Duodenal mucosa (tissue), 2 donors: ENCODE measurements around the gene ADCY3.
"Not testable (repeated sequence)": the region's sequence is repeated elsewhere in the genome, so short reads cannot be mapped to it uniquely, and the experiment has no call there.

ENCODE experiments used
- H3K27ac ChIP-seq: one replicate; pipeline ENCODE4 v1.7.0; 2013; ENCODE audit warnings: low read depth, low read length
- H3K27me3 ChIP-seq, 2 donors: one replicate each; pipeline ENCODE4 v1.7.0; 2013; ENCODE audit warnings: low read length in 2 of 2, control low read depth in 1 of 2; ENCODE audit not compliant: insufficient read depth in 2 of 2, control insufficient read depth in 1 of 2
- H3K36me3 ChIP-seq, 2 donors: one replicate each; pipeline ENCODE4 v1.7.0; 2013; ENCODE audit warnings: low read length in 2 of 2, control low read depth in 1 of 2; ENCODE audit not compliant: insufficient read depth in 2 of 2, control insufficient read depth in 1 of 2
- H3K4me1 ChIP-seq, 2 donors: one replicate each; pipeline ENCODE4 v1.7.0; 2013; ENCODE audit warnings: low read length in 2 of 2, control low read depth in 1 of 2; ENCODE audit not compliant: insufficient read depth in 2 of 2, control insufficient read depth in 1 of 2
- H3K4me3 ChIP-seq, 2 donors: one replicate each; pipeline ENCODE4 v1.7.0; 2013; ENCODE audit warnings: low read length in 2 of 2, low read depth in 1 of 2
- H3K9ac ChIP-seq, 2 donors: one replicate each; pipeline ENCODE4 v1.7.0; 2013; ENCODE audit warnings: low read length in 2 of 2, low read depth in 1 of 2
- H3K9me3 ChIP-seq, 2 donors: one replicate each; pipeline ENCODE4 v1.7.0; 2013; ENCODE audit warnings: low read length in 2 of 2, control low read depth in 1 of 2; ENCODE audit not compliant: control insufficient read depth in 1 of 2

Gene ADCY3

DNA sequence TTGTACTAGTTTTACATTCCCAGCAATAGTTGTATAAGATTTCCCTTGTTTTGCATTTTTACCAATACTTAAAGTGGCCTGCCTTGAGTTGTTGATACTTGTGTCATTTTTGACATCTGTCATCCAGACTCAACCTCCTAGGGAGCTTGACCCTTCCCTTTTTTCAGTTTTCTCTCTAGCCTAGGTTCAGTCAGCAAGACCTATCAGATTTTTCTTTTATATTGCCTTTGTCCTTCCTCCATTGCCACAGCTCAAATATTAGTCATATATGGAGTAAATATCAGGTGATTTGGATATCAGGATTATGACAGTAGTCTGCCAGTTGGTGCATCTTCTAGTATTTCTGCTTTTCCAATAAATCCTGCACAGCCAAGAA is 113.4 kb downstream of the ADCY3 start:
- peaks cover 0 to 9% of the 10 kb centered on the region in 2 donors for H3K36me3 ChIP-seq
- no peaks in the 10 kb centered on the region for H3K27me3 ChIP-seq
- H3K4me3 ChIP-seq, result no peak overlapping the region
- H3K9ac ChIP-seq, result no peak overlapping the region
- H3K9me3 ChIP-seq, result no peaks in the 10 kb centered on the region
- no peaks in the 10 kb centered on the region for H3K4me1 ChIP-seq
- H3K27ac ChIP-seq, result no peak overlapping the region

DNA sequence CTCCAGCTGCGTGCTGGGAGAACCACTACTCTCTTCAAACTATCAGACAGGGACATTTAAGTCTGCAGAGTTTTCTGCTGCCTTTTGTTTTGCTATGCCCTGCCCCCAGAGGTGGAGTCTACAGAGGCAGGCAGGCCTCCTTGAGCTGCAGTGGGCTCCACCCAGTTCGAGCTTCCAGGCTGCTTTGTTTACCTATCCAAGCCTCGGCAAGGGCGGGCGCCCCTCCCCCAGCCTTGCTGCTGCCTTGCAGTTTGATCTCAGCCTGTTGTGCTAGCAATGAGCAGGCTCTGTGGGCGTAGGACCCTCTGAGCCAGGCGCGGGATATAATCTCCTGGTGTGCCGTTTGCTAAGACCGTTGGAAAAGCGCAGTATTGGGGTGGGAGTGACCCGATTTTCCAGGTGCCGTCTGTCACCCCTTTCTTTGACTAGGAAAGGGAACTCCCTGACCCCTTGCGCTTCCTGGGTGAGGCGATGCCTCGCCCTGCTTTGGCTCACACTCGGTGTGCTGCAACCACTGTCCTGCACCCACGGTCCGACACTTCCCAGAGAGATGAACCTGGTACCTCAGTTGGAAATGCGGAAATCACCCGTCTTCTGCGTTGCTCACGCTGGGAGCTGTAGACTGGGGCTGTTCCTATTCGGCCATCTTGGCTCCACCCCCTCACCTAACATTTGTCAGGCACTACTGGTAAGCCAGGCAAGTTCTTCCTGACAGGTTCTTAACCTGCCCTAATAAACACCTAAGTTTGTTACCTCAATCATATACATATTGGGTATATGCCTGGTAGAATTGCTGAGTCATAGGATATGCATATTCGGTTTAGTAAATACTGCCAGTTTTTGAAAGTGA is 114.0 kb downstream of the ADCY3 start:
- not testable (repeated sequence) for H3K27me3 ChIP-seq, H3K27ac ChIP-seq, H3K36me3 ChIP-seq, H3K9me3 ChIP-seq, H3K4me3 ChIP-seq, H3K9ac ChIP-seq, H3K4me1 ChIP-seq

DNA sequence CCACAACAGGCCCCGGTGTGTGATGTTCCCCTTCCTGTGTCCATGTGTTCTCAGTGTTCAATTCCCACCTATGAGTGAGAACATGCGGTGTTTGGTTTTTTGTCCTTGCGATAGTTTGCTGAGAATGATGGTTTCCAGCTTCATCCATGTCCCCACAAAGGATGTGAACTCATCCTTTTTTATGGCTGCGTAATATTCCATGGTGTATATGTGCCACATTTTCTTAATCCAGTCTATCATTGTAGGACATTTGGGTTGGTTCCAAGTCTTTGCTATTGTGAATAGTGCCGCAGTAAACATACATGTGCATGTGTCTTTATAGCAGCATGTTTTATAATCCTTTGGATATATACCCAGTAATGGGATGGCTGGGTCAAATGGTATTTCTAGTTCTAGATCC is 119.5 kb downstream of the ADCY3 start:
- not testable (repeated sequence) for H3K9ac ChIP-seq, H3K27ac ChIP-seq, H3K36me3 ChIP-seq, H3K27me3 ChIP-seq, H3K4me3 ChIP-seq, H3K9me3 ChIP-seq, H3K4me1 ChIP-seq

DNA sequence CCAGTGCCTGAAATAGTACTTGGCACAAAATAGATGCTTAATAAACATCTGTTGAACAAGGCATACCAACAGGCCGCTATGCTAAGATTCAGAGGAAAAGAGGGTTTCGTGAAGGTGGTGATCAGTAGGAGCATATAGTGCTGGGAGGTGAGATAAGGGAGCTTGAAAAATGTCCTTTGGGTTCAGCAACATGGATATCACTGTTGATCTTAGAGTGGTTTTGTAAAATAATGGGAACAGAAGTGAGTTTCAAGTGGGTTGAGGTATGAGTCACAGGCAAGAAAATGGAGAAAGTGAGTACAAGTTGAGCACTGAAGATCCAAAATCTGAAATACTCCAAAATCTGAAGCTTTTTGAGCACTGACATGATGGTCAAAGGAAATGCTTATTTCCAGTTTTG is 122.4 kb downstream of the ADCY3 start:
- Histone ChIP-seq H3K27ac (no peak overlapping the region), H3K36me3 (peaks cover 3 to 5% of the 10 kb centered on the region in 2 donors), H3K4me1 (peaks cover 5 to 12% of the 10 kb centered on the region in 2 donors), H3K4me3 (no peak overlapping the region), H3K9me3 (no peaks in the 10 kb centered on the region), H3K9ac (no peak overlapping the region), H3K27me3 (no peaks in the 10 kb centered on the region)

DNA sequence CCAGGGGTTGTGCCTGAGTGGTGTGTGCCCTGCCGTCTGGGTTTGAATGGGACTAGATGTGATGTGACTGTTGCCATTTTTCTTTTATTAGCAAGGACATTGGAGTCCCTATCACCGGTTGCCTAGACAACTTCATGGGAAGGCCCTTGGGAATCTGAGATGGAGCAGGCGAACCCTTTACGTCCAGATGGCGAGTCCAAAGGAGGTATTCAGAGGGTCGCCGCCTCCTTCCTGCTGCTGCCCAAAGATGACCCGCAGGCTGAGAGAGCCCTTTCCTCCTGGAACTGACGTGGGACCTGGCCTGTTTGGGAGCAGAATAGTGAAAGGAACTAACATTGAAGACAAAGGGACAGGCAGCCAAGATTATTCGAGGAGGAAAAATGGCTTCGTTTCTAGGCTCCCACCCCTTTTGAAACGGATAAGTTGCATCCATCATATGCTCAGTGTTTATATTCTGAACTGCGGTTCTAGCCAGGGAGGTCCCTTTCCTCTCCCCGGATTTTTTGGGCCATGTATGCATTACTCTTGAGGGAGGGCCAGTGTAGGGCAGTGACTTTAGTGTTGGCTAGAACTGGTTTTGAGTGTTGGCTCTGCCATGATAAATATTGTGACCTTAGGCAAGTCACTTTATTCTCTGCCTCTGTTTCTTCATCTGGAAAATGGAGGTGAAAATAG is 126.1 kb downstream of the ADCY3 start:
- Histone ChIP-seq H3K9me3 (no peaks in the 10 kb centered on the region), H3K9ac (peak overlapping the region; percentile 70 to 94), H3K4me1 (peaks cover 16 to 17% of the 10 kb centered on the region in 2 donors), H3K27ac (no peak overlapping the region), H3K4me3 (peak overlapping the region; percentile 82 to 93), H3K27me3 (no peaks in the 10 kb centered on the region), H3K36me3 (peaks cover 4 to 5% of the 10 kb centered on the region in 2 donors)

DNA sequence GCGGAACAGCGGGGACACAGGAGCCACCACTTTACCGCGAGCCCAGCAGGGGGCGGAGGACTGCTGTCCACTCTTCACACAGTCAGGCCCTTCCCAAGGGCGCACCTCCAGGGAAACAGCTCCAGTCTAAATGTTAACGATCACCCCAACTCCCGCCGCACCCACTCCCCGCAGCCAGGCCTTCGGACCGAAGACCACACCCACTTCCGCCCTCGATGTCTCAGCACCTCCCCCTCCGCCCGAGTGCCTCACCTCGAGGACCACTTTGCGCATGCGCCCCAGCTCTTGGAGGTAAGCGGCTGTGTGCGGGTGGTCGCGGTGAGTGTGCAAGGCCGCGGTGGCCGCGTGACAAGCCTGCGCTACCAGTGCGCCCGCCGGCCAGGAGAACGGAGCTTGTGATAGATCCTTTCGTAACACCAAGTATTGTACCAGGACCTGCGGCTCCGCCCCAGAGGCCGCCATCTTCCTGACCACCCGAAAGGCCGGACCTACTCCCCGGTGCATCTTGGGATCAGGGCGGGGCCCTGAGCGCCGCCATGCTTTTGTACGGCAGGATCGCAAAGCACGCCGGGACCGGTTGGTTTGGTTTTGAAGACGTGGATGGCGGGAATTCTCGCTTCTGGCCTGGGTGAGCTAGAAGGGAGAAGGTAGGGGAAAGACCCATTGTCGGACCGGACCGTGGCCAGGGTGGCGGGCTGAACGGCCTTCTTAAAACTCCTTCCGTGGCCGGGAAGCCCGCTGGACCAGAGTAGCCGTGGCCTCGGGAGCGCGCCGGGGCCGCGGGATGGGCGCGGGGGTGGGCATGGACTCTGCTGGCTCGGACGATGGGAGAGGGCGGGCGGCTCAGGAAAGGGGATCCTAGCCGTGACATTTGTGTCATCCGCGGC is 126.9 kb downstream of the ADCY3 start, which contains the start of the genes CENPO and PTRHD1:
Gene CENPO (plus strand): TSS at position 552 of the 887 bp plus-strand sequence. CDS start 495 bp downstream, outside the sequence.
Gene PTRHD1 (minus strand): TSS at position 518 of the 887 bp plus-strand sequence. CDS start 14 bp downstream, at position 504.
- no peaks in the 10 kb centered on the region for H3K27me3 ChIP-seq
- peaks cover 16 to 17% of the 10 kb centered on the region in 2 donors for H3K4me1 ChIP-seq
- H3K4me3 ChIP-seq, result peak within 1 kb of the TSS; percentile 82 to 93
- H3K9ac ChIP-seq, result peak within 1 kb of the TSS; percentile 70 to 94
- no peaks in the 10 kb centered on the region for H3K9me3 ChIP-seq
- peak within 1 kb of the TSS; percentile 99 for H3K27ac ChIP-seq
- H3K36me3 ChIP-seq, result peaks cover 4 to 5% of the 10 kb centered on the region in 2 donors

DNA sequence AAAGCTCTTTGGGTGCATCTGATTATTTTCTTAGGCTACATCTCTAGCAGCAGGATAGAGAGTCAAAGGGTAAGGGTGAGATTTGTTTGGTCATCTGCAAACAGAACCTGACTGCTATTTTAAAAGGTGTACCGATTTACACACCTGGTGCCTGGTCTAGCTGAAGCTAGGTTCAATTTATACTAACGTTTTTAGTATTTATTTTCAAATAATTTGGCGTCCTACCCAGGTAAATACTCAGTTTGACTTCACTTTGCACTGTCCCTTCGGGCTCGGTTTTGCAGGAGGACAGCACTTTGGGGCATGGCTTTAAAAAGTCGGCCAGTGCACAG is 127.5 kb downstream of the ADCY3 start:
- Histone ChIP-seq H3K4me3 (peak overlapping the region; percentile 82 to 93), H3K9me3 (no peaks in the 10 kb centered on the region), H3K36me3 (peaks cover 4 to 5% of the 10 kb centered on the region in 2 donors), H3K9ac (peak overlapping the region; percentile 70 to 94), H3K4me1 (peaks cover 16 to 17% of the 10 kb centered on the region in 2 donors), H3K27me3 (no peaks in the 10 kb centered on the region), H3K27ac (peak overlapping the region; percentile 99)

DNA sequence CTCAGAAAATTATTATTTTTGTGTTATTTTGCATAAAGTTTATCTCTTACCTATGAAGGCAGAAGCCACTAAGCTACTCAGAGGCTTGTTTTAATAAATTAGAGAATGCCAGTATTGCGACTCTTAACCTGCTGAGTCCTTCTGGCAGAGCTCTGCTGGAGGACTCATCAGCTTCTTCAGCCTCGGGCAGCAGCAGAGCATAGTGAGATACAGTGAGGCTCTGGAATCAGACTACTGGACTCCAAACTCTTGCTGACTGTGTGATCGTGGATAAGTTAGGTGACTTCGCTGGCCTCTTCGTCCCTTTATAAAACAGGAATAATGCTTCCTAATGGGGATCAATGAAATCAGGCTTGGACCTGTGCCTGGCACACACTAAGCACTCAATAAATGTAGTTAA is 128.6 kb downstream of the ADCY3 start:
- Histone ChIP-seq H3K36me3 (peaks cover 0 to 4% of the 10 kb centered on the region in 2 donors), H3K27ac (no peak overlapping the region)

DNA sequence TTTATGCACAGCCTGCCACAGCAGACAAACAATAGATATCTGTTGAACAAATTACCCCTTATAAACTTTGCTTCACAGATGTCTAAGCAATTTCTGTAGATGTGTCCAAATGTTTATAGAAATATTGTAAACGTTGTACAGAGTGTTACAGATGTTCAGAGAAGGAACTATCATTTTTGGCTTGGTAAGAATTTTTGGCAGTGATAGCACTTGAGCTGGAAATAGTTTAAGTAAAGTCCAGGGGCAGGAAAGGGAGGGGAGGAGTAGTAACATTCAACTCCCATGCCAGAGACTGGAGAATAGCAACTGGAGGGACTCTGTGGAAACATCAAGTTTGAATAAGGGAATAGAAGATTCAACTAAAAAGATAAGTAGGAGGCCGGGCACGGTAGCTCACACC is 131.2 kb downstream of the ADCY3 start:
- Histone ChIP-seq H3K36me3 (peaks cover 0 to 4% of the 10 kb centered on the region in 2 donors), H3K27me3 (no peaks in the 10 kb centered on the region), H3K4me3 (no peak overlapping the region), H3K4me1 (peaks cover 9 to 12% of the 10 kb centered on the region in 2 donors), H3K27ac (no peak overlapping the region), H3K9ac (no peak overlapping the region), H3K9me3 (no peaks in the 10 kb centered on the region)

More for the DNA sequence above, 128.6 kb downstream of the ADCY3 start:
- peaks cover 16 to 17% of the 10 kb centered on the region in 2 donors for H3K4me1 ChIP-seq
- H3K9ac ChIP-seq, result no peak overlapping the region
- H3K27me3 ChIP-seq, result no peaks in the 10 kb centered on the region
- no peak overlapping the region for H3K4me3 ChIP-seq
- H3K9me3 ChIP-seq, result no peaks in the 10 kb centered on the region
